ENCODE data around the gene UFM1. TPM values are rescaled to one million over a fixed set of nuclear protein-coding genes. Genes with fewer than 3 reads are reported as not detected.

UFM1 gene
- total RNA-seq, 4 donors from 2014 or later = 38.2 to 74.0 (median 56.1) TPM

- TF ChIP-seq CTCF (IDR thresholded peaks at IDR 0.05; ENCODE audit: low read depth) = no peak
Measured at GRCh38 chr13:38366954-38367645, 17.4 kb downstream of the UFM1 start.

- TF ChIP-seq CTCF (IDR thresholded peaks at IDR 0.05; ENCODE audit: low read depth) = no peak
Measured at GRCh38 chr13:38369058-38369457, 19.4 kb downstream of the UFM1 start.

- TF ChIP-seq CTCF (IDR thresholded peaks at IDR 0.05; ENCODE audit: low read depth) = no peak
Measured at GRCh38 chr13:38372820-38373383, 23.3 kb downstream of the UFM1 start.

GRCh38 chr13:38376546-38376945 is 26.9 kb downstream of the UFM1 start:
- no peak for TF ChIP-seq CTCF (IDR thresholded peaks at IDR 0.05; ENCODE audit: low read depth)

GRCh38 chr13:38381890-38382289 is 32.2 kb downstream of the UFM1 start:
- TF ChIP-seq CTCF (IDR thresholded peaks at IDR 0.05; ENCODE audit: low read depth) = no peak

GRCh38 chr13:38382946-38383345 is 33.3 kb downstream of the UFM1 start:
- TF ChIP-seq CTCF (IDR thresholded peaks at IDR 0.05; ENCODE audit: low read depth) = no peak

GRCh38 chr13:38384171-38384570 is 34.5 kb downstream of the UFM1 start:
- TF ChIP-seq CTCF (IDR thresholded peaks at IDR 0.05; ENCODE audit: low read depth) = no peak
